Lower leg skin (tissue), 3 donors: ENCODE data around the gene MIPEP.

Experiments
- CTCF ChIP-seq, 3 donors: fragments of 450-650 bp; IDR thresholded peaks; one replicate each; pipeline ENCODE4 v1.5.1; 2016; ENCODE audit warnings: antibody characterized with exemption in 3 of 3, mild to moderate bottlenecking in 3 of 3, moderate library complexity in 2 of 3
- POLR2A ChIP-seq, 2 donors: fragments of 450-650 bp; IDR thresholded peaks; one replicate each; pipeline ENCODE4 v1.6.1; 2016 to 2017; ENCODE audit warnings: antibody characterized with exemption in 2 of 2, mild to moderate bottlenecking in 1 of 2, moderate library complexity in 1 of 2

- TF ChIP-seq CTCF (IDR thresholded peaks at IDR 0.05) (no peak), POLR2A (IDR thresholded peaks at IDR 0.05) (no peak)
These were observed 152.7 kb downstream of the MIPEP start for GRCh38 chr13:23736541-23736940.
